ENCODE data around the gene ZBTB17.
"Not testable (repeated sequence)": the region's sequence is repeated elsewhere in the genome, so short reads cannot be mapped to it uniquely, and the experiment has no call there.

The ZBTB17 gene

DNA sequence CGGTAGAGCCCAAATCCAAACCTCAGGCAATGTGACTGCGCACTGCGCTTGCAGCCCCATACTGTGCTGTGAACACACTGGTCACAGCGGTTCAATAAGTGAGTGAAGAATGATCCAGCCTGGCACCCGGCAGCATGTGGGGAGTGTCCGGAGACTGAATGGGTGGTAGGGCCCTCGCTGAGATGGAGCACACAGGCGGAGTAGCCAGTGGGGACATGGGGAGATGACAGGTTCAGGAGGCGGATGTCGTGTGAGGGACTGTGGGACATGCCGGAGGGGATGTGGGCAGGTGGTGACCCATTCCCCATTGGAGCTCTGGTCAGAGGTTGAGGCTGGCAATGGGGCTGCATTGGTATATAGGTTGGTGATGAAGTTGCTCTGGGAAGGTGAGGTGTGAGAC, 33.8 kb upstream of the ZBTB17 start:
- no peak overlapping the region for H3K4me3 ChIP-seq (replicated peaks; ENCODE audit: low read depth, low read length)
- TF ChIP-seq, protein P1, sequence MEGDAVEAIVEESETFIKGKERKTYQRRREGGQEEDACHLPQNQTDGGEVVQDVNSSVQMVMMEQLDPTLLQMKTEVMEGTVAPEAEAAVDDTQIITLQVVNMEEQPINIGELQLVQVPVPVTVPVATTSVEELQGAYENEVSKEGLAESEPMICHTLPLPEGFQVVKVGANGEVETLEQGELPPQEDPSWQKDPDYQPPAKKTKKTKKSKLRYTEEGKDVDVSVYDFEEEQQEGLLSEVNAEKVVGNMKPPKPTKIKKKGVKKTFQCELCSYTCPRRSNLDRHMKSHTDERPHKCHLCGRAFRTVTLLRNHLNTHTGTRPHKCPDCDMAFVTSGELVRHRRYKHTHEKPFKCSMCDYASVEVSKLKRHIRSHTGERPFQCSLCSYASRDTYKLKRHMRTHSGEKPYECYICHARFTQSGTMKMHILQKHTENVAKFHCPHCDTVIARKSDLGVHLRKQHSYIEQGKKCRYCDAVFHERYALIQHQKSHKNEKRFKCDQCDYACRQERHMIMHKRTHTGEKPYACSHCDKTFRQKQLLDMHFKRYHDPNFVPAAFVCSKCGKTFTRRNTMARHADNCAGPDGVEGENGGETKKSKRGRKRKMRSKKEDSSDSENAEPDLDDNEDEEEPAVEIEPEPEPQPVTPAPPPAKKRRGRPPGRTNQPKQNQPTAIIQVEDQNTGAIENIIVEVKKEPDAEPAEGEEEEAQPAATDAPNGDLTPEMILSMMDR (IDR thresholded peaks at IDR 0.05; ENCODE audit: low read length, missing control alignments) = no peak
- no peak for DNase-seq (ENCODE audit: low read depth)

DNA sequence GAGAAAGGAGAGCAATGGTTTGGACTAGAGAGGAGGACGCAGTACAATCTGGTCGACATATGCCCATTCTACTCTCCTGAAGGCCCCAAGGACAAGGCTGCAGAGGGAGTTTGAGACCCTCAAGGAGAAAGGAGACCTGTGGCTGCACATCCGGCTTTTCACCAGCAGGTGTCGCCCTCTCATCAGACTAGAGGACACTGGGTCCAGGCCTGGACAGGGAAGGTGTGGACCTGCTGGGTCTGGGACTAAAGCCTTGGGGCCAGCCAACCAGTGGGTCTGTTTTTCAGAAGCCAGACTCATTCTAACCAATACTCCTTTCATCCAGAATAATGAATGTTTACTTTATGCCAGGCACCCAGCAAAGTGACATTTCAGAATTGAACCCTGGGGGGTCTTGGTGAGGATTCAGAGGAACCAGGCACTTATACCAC, 33.1 kb upstream of the ZBTB17 start:
- TF ChIP-seq, protein P1 (IDR thresholded peaks at IDR 0.05; ENCODE audit: low read length, missing control alignments) = peak; percentile 96
- H3K4me3 ChIP-seq (replicated peaks; ENCODE audit: low read depth, low read length) = no peak overlapping the region
- peak; percentile 79 for DNase-seq (ENCODE audit: low read depth)

DNA sequence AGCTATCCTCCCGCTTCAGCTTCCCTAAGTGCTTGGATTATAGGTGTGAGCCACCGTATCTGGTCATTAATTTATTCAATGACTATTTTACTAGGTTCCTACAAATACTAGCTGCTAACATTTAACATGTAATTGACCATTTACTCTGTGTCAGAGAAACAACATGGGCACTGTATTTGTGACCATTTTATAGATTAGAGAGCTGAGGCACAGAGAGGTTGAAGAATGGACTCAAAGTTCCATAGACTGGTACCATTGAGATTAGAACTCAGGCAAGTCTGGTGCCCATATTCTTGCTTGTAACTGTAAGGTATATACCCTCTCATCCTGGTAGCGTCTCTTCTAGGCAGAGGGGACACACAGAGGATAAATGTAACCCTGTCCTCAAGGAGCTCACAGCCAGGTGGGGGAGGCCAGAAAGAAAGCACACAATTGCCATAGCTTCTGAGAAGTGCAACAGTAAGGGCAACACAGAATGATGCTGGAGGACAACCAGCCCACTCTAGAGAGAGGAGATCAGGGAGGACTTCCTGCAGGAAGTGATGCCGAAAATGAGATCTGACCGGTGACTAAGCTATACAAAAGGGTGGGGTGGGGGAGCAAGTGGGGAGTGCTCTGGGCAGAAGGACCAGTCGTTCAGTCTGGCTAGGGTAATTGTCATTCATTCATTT, 31.9 kb upstream of the ZBTB17 start:
- H3K4me3 ChIP-seq (replicated peaks; ENCODE audit: low read depth, low read length) = no peak overlapping the region
- TF ChIP-seq, protein P1 (IDR thresholded peaks at IDR 0.05; ENCODE audit: low read length, missing control alignments) = no peak
- DNase-seq (ENCODE audit: low read depth) = no peak

DNA sequence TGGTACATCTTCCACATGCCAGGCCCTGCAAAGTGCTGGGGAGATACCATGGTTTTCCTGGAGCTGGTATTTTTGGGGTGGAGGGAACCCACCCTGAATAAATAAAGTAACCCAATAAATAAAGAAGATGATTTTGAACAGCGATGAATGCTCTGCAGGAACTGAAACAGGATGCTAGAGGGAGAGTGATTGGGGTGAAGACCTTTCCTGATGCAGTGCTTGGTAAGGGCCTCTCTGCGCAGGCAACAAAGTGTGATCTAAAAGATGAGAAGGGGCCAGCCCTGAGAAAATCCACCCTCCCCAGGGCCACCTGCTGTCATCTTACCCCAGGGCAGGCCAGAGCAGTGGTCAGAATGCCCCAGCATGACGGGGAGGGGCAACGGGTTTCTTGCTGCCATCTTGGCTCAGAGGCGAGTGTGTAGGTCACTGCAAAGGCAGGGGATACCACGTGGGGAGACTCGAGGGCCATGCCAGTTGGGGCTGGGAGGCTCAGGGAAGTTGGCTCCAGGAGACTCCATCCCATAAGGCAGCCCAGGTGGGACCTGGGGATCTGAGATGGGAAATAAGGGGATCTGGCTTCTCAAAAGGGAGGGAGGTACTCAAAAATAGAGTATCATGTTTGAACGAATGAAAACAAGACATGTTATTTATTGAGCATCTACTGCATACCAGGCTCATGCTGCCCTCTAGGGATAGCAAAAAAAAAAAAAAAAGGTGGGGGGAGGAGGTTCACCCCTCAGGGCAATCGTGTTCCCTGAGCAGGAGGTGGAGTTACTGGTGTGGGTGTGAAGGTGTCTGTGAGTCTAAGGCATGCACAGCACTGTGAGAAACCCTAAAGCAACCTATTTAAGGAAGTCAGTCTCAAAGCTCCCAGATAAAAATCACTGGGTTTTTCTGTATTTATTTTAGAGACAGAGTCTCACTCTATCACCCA, 30.9 kb upstream of the ZBTB17 start:
- no peak overlapping the region for H3K4me3 ChIP-seq (replicated peaks; ENCODE audit: low read depth, low read length)
- DNase-seq (ENCODE audit: low read depth) = peak; percentile 33
- TF ChIP-seq, protein P1 (IDR thresholded peaks at IDR 0.05; ENCODE audit: low read length, missing control alignments) = peak; percentile 15

DNA sequence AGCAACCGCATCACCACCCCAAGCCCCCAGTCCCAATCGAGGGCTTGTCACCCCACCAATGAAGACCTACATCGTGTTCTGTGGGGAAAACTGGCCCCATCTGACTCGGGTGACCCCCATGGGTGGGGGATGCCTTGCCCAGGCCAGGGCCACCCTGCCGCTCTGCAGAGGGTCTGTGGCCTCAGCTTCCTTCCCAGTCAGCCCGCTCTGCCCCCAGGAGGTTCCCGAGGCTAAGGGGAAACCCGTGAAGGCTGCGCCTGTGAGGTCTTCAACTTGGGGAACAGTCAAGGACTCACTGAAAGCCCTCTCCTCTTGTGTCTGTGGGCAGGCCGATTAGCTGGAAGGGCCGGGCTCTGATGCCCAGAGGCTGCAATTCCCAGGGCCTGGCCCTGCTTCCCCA, 30.1 kb upstream of the ZBTB17 start:
- no peak for DNase-seq (ENCODE audit: low read depth)
- H3K4me3 ChIP-seq (replicated peaks; ENCODE audit: low read depth, low read length) = no peak overlapping the region
- TF ChIP-seq, protein P1 (IDR thresholded peaks at IDR 0.05; ENCODE audit: low read length, missing control alignments) = no peak

DNA sequence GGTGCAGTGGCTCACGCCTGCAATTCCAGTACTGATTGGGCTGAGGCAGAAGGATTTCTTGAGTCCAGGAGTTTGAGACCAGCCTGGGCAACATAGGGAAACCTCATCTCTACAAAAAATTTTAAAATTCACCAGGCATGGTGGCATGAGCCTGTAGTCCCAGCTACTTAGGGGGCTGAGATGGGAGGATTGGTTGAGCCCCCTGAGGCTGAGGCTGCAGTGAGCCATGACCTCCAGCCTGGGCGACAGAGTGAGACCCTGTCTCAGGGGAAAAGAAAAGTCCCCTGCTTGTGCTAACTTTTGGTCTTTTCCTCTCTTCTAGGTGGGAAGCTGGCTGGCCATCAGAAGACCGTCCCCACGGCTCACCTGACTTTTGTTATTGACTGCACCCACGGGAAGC, 29.7 kb upstream of the ZBTB17 start:
- no peak for DNase-seq (ENCODE audit: low read depth)
- TF ChIP-seq, protein P1 (IDR thresholded peaks at IDR 0.05; ENCODE audit: low read length, missing control alignments) = no peak
- H3K4me3 ChIP-seq (replicated peaks; ENCODE audit: low read depth, low read length) = no peak overlapping the region

DNA sequence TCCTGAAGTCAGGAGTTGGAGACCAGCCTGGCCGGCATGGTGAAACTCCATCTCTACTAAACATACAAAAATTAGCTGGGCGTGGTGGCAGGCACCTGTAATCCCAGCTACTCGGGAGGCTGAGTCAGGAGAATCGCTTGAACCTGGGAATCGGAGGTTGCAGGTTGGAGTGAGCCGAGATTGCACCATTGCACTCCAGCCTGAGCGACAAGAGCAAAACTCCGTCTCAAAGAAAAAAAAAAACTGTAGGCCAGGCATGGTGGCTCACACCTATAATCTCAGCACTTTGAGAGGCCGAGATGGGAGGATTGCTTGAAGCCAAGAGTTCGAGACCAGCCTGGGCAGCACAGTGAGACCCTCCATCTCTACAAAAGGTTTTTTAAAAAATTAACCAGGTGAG, 25.4 kb upstream of the ZBTB17 start:
- DNase-seq (ENCODE audit: low read depth); H3K4me3 ChIP-seq (replicated peaks; ENCODE audit: low read depth, low read length): not testable (repeated sequence)

All from fibroblast of pulmonary artery (primary cell).